ENCODE data around the gene PDGFRA.

The PDGFRA gene

GRCh38 chr4:54228961-54229501 lies at the start of gene PDGFRA:
Gene PDGFRA (plus strand): TSS chr4:54229293. CDS start chr4:54258769, 29,476 bp downstream.
- DNase-seq, result peak; percentile 47

GRCh38 chr4:54184581-54184980 lies 44.5 kb upstream of the PDGFRA start:
- DNase-seq, result no peak

- no peak for DNase-seq
Measured at GRCh38 chr4:54185044-54185780, 43.9 kb upstream of the PDGFRA start.

- no peak for DNase-seq
Measured at GRCh38 chr4:54185866-54186265, 43.2 kb upstream of the PDGFRA start.

GRCh38 chr4:54186371-54186770 lies 42.7 kb upstream of the PDGFRA start:
- no peak for DNase-seq

- no peak for DNase-seq
Measured at GRCh38 chr4:54187148-54187547, 41.9 kb upstream of the PDGFRA start.

GRCh38 chr4:54189140-54189539 lies 40.0 kb upstream of the PDGFRA start:
- no peak for DNase-seq

GRCh38 chr4:54192811-54193210 lies 36.3 kb upstream of the PDGFRA start:
- DNase-seq, result no peak

GRCh38 chr4:54197926-54198325 lies 31.2 kb upstream of the PDGFRA start:
- no peak for DNase-seq

- DNase-seq, result no peak
Measured at GRCh38 chr4:54199919-54200318, 29.2 kb upstream of the PDGFRA start.

- DNase-seq, result no peak
Measured at GRCh38 chr4:54209617-54210016, 19.5 kb upstream of the PDGFRA start.

- DNase-seq, result no peak
Measured at GRCh38 chr4:54213001-54213400, 16.1 kb upstream of the PDGFRA start.

- DNase-seq, result no peak
Measured at GRCh38 chr4:54213761-54214160, 15.3 kb upstream of the PDGFRA start.

GRCh38 chr4:54215379-54216077 lies 13.6 kb upstream of the PDGFRA start:
- no peak for DNase-seq

- DNase-seq, result peak; percentile 78
Measured at GRCh38 chr4:54217642-54218495, 11.2 kb upstream of the PDGFRA start.

- no peak for DNase-seq
Measured at GRCh38 chr4:54218736-54219135, 10.4 kb upstream of the PDGFRA start.

GRCh38 chr4:54224996-54225597 lies 4.0 kb upstream of the PDGFRA start:
- DNase-seq, result no peak

GRCh38 chr4:54225598-54226403 lies 3.3 kb upstream of the PDGFRA start:
- DNase-seq, result no peak

GRCh38 chr4:54226404-54227255 lies 2.5 kb upstream of the PDGFRA start:
- DNase-seq, result peak; percentile 43

GRCh38 chr4:54227256-54228055 lies 1.6 kb upstream of the PDGFRA start:
- no peak for DNase-seq
